ENCODE results near the gene ZNF680.
"Not testable (repeated sequence)": the region's sequence is repeated elsewhere in the genome, so short reads cannot be mapped to it uniquely, and the experiment has no call there.

The ZNF680 gene

GRCh38 chr7:64562626-64563278 is at the start of gene ZNF680:
Gene ZNF680 (minus strand): TSS chr7:64563071. CDS start chr7:64562954, 117 bp downstream.
- peak within 1 kb of the TSS; percentile 85 for H3K4me3 ChIP-seq (ENCODE audit: low read depth, low read length)

- no peak overlapping the region for H3K4me3 ChIP-seq (ENCODE audit: low read depth, low read length)
Measured at GRCh38 chr7:64612452-64612851, 49.6 kb upstream of the ZNF680 start.

DNA sequence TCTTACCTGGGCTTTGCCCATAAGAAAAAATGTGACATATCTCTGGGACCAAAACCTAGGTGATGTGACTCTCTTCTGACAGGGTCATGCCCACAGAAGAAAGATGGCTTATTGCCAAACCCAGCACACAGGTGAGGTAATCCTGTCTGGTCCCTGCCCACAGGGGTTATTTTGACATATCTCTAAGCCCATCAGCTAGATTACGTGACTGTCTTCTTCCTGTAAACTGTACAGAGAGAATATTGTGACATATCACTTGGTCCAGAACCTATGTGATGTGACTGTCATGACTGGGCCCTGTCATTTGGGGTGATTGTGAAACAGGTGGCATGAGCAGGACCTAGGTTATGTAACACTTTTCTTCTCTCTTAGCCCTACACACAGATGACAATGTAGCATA is 48.8 kb upstream of the ZNF680 start:
- no peak overlapping the region for H3K4me3 ChIP-seq (ENCODE audit: low read depth, low read length)

DNA sequence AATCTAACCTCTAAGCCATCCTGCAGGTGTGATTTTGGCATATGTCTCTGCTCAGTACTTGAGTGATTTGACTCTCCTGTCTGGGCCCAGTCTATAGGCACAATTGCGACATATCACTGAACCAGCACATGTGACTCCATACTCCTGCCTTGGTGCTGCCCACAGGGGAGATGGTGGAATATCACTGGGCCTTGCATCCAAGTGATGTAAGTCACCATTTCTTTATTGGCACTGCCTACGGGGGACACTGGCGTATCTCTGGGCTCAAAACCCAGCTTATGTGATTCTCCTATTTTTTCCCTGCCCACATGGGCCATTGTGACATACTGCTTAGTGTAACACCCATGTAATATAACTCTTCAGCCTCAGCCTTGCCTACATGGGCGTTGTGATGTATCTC is 48.1 kb upstream of the ZNF680 start:
- H3K4me3 ChIP-seq (ENCODE audit: low read depth, low read length) = no peak overlapping the region

GRCh38 chr7:64608116-64608910 is 45.4 kb upstream of the ZNF680 start:
- no peak overlapping the region for H3K4me3 ChIP-seq (ENCODE audit: low read depth, low read length)

DNA sequence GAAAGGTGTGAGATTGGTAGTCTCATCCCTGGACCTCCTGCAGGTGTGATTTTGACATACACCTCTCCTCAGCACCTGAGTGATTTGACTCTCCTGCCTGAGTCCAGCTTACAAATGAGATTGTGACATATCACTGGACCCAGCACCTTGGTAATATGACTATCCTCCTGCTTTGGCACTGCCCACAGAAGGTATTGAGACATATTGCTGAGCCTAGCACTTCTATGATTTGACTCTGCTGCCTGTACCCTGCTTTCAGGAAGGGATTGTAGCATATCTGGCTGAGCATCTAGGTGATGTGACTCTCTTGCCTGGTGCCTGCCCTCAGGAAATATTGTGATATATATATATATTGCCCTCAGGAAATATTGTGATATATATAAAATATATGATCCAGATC is 43.5 kb upstream of the ZNF680 start:
- no peak overlapping the region for H3K4me3 ChIP-seq (ENCODE audit: low read depth, low read length)

DNA sequence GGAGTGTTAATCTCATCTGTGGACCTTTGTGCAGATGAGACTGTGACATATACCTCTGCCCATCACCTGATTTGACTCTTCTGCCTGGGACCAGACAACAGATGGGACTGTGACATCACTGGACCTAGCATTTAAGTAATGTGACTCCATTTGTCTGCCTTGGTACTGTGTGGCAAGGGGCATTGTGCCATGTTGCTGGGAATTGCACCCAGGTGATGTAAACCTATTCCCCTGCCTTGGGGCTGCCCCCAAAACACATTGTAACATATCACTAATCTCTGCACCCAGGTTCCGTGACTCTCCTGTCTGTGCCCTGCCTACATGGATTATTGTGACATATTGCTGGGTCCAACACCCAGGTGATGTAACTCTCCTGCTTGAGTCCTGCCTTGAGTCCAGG is 40.4 kb upstream of the ZNF680 start:
- H3K4me3 ChIP-seq (ENCODE audit: low read depth, low read length) = no peak overlapping the region

DNA sequence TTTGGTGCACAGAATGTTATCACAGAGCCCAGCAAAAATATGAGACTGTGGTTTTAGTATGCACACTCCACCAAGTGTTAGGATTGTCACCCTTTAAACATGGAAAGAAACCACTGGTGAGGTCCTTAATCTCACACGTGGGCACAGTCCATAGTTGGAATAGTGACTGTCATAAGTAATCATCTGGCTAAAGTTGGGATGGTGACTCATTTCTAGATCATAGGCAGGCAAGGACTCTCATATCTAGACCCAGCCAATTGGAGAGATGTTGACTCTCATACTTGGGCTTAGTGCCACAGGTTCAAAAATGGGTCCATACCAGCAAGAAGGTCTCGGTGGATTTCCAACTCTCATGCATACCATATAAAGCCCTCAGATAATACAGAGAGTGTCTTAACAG is 39.6 kb upstream of the ZNF680 start:
- no peak overlapping the region for H3K4me3 ChIP-seq (ENCODE audit: low read depth, low read length)

GRCh38 chr7:64602086-64602485 is 39.2 kb upstream of the ZNF680 start:
- no peak overlapping the region for H3K4me3 ChIP-seq (ENCODE audit: low read depth, low read length)

GRCh38 chr7:64599359-64599758 is 36.5 kb upstream of the ZNF680 start:
- H3K4me3 ChIP-seq (ENCODE audit: low read depth, low read length) = no peak overlapping the region

DNA sequence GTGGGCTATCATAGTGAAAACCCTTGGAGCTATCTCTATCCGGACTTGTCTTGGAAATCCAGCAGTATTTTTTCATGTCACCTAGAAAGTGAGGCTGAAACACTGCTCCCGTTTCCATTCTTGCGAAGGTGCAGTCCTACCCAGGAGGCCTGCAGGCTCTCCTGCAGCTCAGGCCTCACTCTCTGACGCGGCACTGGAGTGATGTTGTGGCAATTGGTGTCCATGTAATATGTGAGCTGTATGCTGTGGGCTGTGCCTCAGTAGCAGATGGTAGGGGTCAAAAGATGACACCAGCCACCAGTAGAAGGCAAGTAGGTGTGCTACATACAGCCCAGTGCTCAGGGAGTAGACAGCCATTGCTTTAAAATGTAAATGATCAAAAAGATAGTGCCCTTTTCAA is 28.1 kb upstream of the ZNF680 start:
- no peak overlapping the region for H3K4me3 ChIP-seq (ENCODE audit: low read depth, low read length)

- no peak overlapping the region for H3K4me3 ChIP-seq (ENCODE audit: low read depth, low read length)
Measured at GRCh38 chr7:64581926-64582894, 19.3 kb upstream of the ZNF680 start.

DNA sequence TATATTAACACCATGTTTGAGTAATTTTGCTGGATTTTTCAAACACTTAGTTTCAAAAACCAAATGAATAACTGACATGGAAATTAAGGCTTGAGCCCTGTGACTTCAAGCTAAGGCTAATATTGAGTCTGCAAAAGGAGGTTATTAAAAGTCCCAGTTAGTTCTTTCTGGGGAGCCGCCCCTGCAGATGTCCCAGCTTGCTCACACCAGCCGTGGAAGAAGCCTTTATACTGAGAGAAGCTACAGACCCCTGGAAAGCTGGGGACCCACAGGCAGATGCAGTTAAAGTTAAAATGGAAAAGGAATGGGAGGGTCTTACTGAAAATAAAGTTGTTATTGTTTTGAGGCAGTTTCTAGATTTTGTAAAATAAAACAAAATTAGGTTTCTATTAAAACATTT is 18.5 kb upstream of the ZNF680 start:
- no peak overlapping the region for H3K4me3 ChIP-seq (ENCODE audit: low read depth, low read length)

DNA sequence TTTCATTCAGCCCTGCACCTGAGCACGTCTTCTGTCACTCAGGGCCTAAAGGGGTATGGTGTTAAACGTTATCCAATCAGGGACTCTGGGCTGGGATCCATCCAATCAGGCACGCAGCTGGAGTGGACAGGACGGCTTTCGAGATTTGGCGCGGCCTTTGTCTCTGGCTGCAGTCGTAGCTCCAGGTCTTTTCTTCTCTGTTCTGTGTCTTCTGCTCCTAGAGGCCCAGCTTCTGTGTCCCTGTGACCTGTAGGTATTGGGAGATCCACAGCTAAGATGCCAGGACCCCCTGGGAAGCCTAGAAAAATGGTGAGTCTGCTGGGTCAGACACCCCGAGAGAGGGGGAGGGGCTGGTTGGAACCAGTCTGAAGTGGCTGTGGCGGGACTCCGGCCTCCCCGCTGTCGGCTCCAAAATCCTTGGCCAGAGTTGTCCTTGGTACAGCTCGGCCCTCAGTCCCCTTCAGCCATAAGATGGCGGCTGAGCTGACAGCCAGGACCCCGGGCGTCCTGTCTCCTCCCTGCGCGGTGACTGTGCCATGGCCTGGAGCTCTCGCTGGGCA is 11.7 kb upstream of the ZNF680 start:
- no peak overlapping the region for H3K4me3 ChIP-seq (ENCODE audit: low read depth, low read length)

DNA sequence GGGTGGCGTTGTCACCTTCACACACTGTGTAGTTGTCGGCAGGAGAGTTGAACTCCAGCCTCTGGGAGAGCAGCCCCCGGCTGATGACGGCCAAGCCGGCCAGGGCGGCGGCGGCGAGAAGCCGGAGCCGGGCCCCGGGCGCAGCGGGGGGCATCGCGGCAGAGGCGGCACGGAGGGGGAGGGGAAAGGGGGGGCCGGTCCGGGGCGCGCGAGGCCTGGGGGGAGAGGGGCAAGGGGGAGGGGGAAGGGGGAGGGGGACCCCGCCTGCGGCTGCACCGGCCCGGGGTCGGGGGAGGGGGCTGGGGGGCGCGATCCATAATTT is 7.4 kb upstream of the ZNF680 start:
- not testable (repeated sequence) for H3K4me3 ChIP-seq (ENCODE audit: low read depth, low read length)

GRCh38 chr7:64569372-64570283 is 6.8 kb upstream of the ZNF680 start:
- not testable (repeated sequence) for H3K4me3 ChIP-seq (ENCODE audit: low read depth, low read length)

GRCh38 chr7:64562256-64562625 is 630 bp downstream of the ZNF680 start:
- H3K4me3 ChIP-seq (ENCODE audit: low read depth, low read length) = peak overlapping the region; percentile 85

GRCh38 chr7:64559206-64559605 is 3.7 kb downstream of the ZNF680 start:
- no peak overlapping the region for H3K4me3 ChIP-seq (ENCODE audit: low read depth, low read length)

GRCh38 chr7:64558781-64559180 is 4.1 kb downstream of the ZNF680 start:
- no peak overlapping the region for H3K4me3 ChIP-seq (ENCODE audit: low read depth, low read length)

- H3K4me3 ChIP-seq (ENCODE audit: low read depth, low read length) = no peak overlapping the region
Measured at GRCh38 chr7:64558323-64558705, 4.6 kb downstream of the ZNF680 start.

Data from iPS-11a (cell line).